H9 (cell line): ENCODE results near the gene C1S. TPM values are rescaled to one million over a fixed set of nuclear protein-coding genes. Genes with fewer than 3 reads are reported as not detected.

Experiments used
- DNase-seq: peaks from one replicate; pipeline ENCODE4 v3.0.0-alpha.2; 2017
- H2AFZ ChIP-seq: one replicate; pipeline ENCODE4 v1.6.1; 2013; ENCODE audit warnings: mild to moderate bottlenecking, low read length, control low read depth, moderate library complexity
- H2AK5ac ChIP-seq: 2 replicates; pipeline ENCODE4 v1.6.1; 2013; ENCODE audit warnings: low read length, control low read depth, mixed read lengths; ENCODE audit not compliant: insufficient read length
- H2BK120ac ChIP-seq: one replicate; pipeline ENCODE4 v1.6.1; 2013; ENCODE audit warnings: low read depth, mild to moderate bottlenecking, low read length, control low read depth, inconsistent platforms; ENCODE audit not compliant: poor library complexity, severe bottlenecking
- H2BK12ac ChIP-seq: 2 replicates; pipeline ENCODE4 v1.6.1; 2013; ENCODE audit warnings: low read length, control low read depth, mixed read lengths, low read depth; ENCODE audit not compliant: insufficient read length
- H2BK15ac ChIP-seq: 2 replicates; pipeline ENCODE4 v1.6.1; 2013; ENCODE audit warnings: low read depth, low read length, control low read depth
- H2BK20ac ChIP-seq: one replicate; pipeline ENCODE4 v1.6.1; 2013; ENCODE audit warnings: low read depth, mild to moderate bottlenecking, low read length, control low read depth, inconsistent platforms; ENCODE audit not compliant: poor library complexity, severe bottlenecking
- H2BK5ac ChIP-seq: 2 replicates; pipeline ENCODE4 v1.6.1; 2013; ENCODE audit warnings: low read length, control low read depth, mixed read lengths; ENCODE audit not compliant: insufficient read length
- H3K14ac ChIP-seq: 2 replicates; pipeline ENCODE4 v1.6.1; 2013; ENCODE audit warnings: low read length, control low read depth; ENCODE audit not compliant: insufficient read depth
- H3K18ac ChIP-seq: 2 replicates; pipeline ENCODE4 v1.6.1; 2013; ENCODE audit warnings: low read depth, mild to moderate bottlenecking, mixed read lengths, low read length, control low read depth; ENCODE audit not compliant: insufficient read length
- H3K23ac ChIP-seq: 2 replicates; pipeline ENCODE4 v1.6.1; 2013; ENCODE audit warnings: low read length, control low read depth, mixed read lengths, low read depth; ENCODE audit not compliant: insufficient read length
- H3K23me2 ChIP-seq: 2 replicates; pipeline ENCODE4 v1.6.1; 2013; ENCODE audit warnings: low read depth, mild to moderate bottlenecking, mixed read lengths, low read length, control low read depth; ENCODE audit not compliant: insufficient read length, poor library complexity, severe bottlenecking
- H3K27ac ChIP-seq: 2 replicates; pipeline ENCODE4 v1.5.1; 2013; ENCODE audit warnings: low read length, control low read depth, mixed read lengths, low read depth; ENCODE audit not compliant: insufficient read length
- H3K27me3 ChIP-seq: 2 replicates; pipeline ENCODE4 v1.6.1; 2013; ENCODE audit warnings: low read length, control low read depth, inconsistent platforms; ENCODE audit not compliant: insufficient read depth
- H3K4ac ChIP-seq: 2 replicates; pipeline ENCODE4 v1.6.1; 2013; ENCODE audit warnings: low read depth, mild to moderate bottlenecking, control low read depth, inconsistent platforms, low read length, moderate library complexity
- H3K4me1 ChIP-seq: 2 replicates; pipeline ENCODE4 v1.6.1; 2013; ENCODE audit warnings: low read length, control low read depth, inconsistent platforms; ENCODE audit not compliant: insufficient read depth
- H3K4me2 ChIP-seq: 2 replicates; pipeline ENCODE4 v1.6.1; 2013; ENCODE audit warnings: low read length, control low read depth, mixed read lengths; ENCODE audit not compliant: insufficient read length, insufficient read depth
- H3K56ac ChIP-seq: 2 replicates; pipeline ENCODE4 v1.6.1; 2013; ENCODE audit warnings: low read depth, mild to moderate bottlenecking, mixed read lengths, low read length, control low read depth; ENCODE audit not compliant: insufficient read length
- H3K79me1 ChIP-seq: 2 replicates; pipeline ENCODE4 v1.6.1; 2013; ENCODE audit warnings: low read depth, mild to moderate bottlenecking, moderate library complexity, low read length, control low read depth, inconsistent platforms; ENCODE audit not compliant: insufficient read depth, poor library complexity, severe bottlenecking
- H3K79me2 ChIP-seq: 2 replicates; pipeline ENCODE4 v1.6.1; 2013; ENCODE audit warnings: low read length, control low read depth, inconsistent platforms; ENCODE audit not compliant: insufficient read depth
- H3K9ac ChIP-seq: 2 replicates; pipeline ENCODE4 v1.6.1; 2013; ENCODE audit warnings: low read length, control low read depth, mixed read lengths; ENCODE audit not compliant: insufficient read length; ENCODE audit errors: extremely low read depth
- H3K9me3 ChIP-seq: one replicate; pipeline ENCODE4 v1.6.1; 2013; ENCODE audit warnings: low read depth, low read length, inconsistent platforms; ENCODE audit not compliant: control insufficient read depth
- H3T11ph ChIP-seq: one replicate; pipeline ENCODE4 v1.6.1; 2013; ENCODE audit warnings: mild to moderate bottlenecking, low read length, control low read depth, inconsistent platforms
- H4K20me1 ChIP-seq: one replicate; pipeline ENCODE4 v1.6.1; 2013; ENCODE audit not compliant: control insufficient read depth, insufficient read length, insufficient read depth
- H4K5ac ChIP-seq: 2 replicates; pipeline ENCODE4 v1.6.1; 2013; ENCODE audit warnings: low read depth, mild to moderate bottlenecking, mixed read lengths, low read length, control low read depth; ENCODE audit not compliant: insufficient read length
- H4K8ac ChIP-seq: replicated peaks from 2 replicates; pipeline ENCODE4 v1.6.1; 2013; ENCODE audit warnings: low read length, control low read depth, mixed read lengths, low read depth; ENCODE audit not compliant: insufficient read length
- H4K91ac ChIP-seq: 2 replicates; pipeline ENCODE4 v1.6.1; 2013; ENCODE audit warnings: low read depth, mild to moderate bottlenecking, moderate library complexity, mixed read lengths, low read length, control low read depth; ENCODE audit not compliant: insufficient read length
- H3K27ac Mint-ChIP-seq, 3 experiments: 2 replicates in 2 of 3; 3 replicates in 1 of 3; pipeline ENCODE4 v1.8.0; 2020 to 2021; ENCODE audit warnings: mixed read lengths in 3 of 3, mild to moderate bottlenecking in 1 of 3, moderate library complexity in 1 of 3
- H3K27me3 Mint-ChIP-seq: 2 replicates; pipeline ENCODE4 v1.8.0; 2021; ENCODE audit warnings: low read depth, mild to moderate bottlenecking, moderate library complexity, mixed read lengths
- H3K36me3 Mint-ChIP-seq, 3 experiments: 2 replicates in 2 of 3; 3 replicates in 1 of 3; pipeline ENCODE4 v1.8.0; 2020 to 2021; ENCODE audit warnings: low read depth in 3 of 3, mixed read lengths in 3 of 3; ENCODE audit not compliant: insufficient read depth in 1 of 3
- H3K4me1 Mint-ChIP-seq, 2 experiments: 2 replicates each; pipeline ENCODE4 v1.8.0; 2020; ENCODE audit warnings: mixed read lengths in 2 of 2
- H3K4me3 Mint-ChIP-seq, 2 experiments: 2 replicates in 1 of 2; 3 replicates in 1 of 2; pipeline ENCODE4 v1.8.0; 2020 to 2021; ENCODE audit warnings: mild to moderate bottlenecking in 2 of 2, mixed read lengths in 2 of 2, moderate library complexity in 1 of 2
- H3K9me3 Mint-ChIP-seq, 2 experiments: 2 replicates in 1 of 2; 3 replicates in 1 of 2; pipeline ENCODE4 v1.8.0; 2020; ENCODE audit warnings: mild to moderate bottlenecking in 2 of 2, mixed read lengths in 2 of 2, moderate library complexity in 1 of 2
- WGBS: extraction: QIAGEN DNeasy Blood & Tissue Kit; methylation state at CpG from one replicate; pipeline ENCODE4 v1.1.7; 2013; ENCODE audit warnings: missing lambda C conversion rate, low lambda C conversion rate, mixed read lengths; ENCODE audit not compliant: insufficient read length; ENCODE audit errors: extremely low coverage; 5-methylcytosine and 5-hydroxymethylcytosine counted together
- total RNA-seq: library from RNA; stranded (reverse); gene quantifications from 2 replicates; pipeline ENCODE4 v1.2.1, GENCODE V29; 2021
- TF ChIP-seq, protein P1 (sequence below): fragments of 200-600 bp; sonication (generic); conservative IDR thresholded peaks from 3 replicates; pipeline ENCODE4 v1.8.0; 2021; ENCODE audit warnings: antibody characterized with exemption, mild to moderate bottlenecking

C1S gene
- total RNA-seq, 1 experiment from 2014 or later = 4.2 TPM

DNA sequence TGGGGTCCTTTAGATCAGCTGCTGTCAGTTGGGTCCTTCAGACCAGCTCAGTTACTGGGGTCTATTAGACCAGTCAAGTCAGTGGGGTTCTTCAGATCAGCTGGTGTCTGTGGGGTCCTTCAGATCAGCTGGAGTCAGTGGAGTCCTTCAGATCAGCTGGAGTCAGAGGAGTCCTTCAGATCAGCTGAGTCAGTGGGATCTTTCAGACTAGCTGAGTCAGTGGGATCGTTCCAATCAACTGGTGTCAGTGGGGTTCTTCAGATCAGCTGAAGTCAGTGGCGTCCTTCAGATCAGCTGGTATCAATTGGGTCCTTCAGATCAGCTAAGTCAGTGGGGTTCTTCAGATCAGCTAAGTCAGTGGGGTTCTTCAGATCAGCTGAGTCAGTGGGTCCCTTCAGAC, 27.5 kb upstream of the C1S start:
- WGBS = no CpG with 5 or more reads among the region's 2 CpGs
- H2AK5ac ChIP-seq = no peak overlapping the region
- H2BK20ac ChIP-seq = no peak overlapping the region
- Mint-ChIP-seq H3K27ac (no peak overlapping the region; a peak in 1 of 7 replicates), H3K4me1 (peaks cover 13 to 14% of the 10 kb centered on the region in 2 experiments), H3K4me3 (no peak overlapping the region), H3K27me3 (peaks cover 3% of the 10 kb centered on the region), H3K9me3 (peaks cover 0 to 3% of the 10 kb centered on the region in 2 experiments; a peak in 1 of 5 replicates), H3K36me3 (no peaks in the 10 kb centered on the region; a peak in 1 of 7 replicates)
- H2BK15ac ChIP-seq = no peak overlapping the region
- no peak overlapping the region for H3K23ac ChIP-seq
- H3K9me3 ChIP-seq = no peaks in the 10 kb centered on the region
- H4K5ac ChIP-seq = no peak overlapping the region
- no peak overlapping the region for H3K18ac ChIP-seq
- H3K79me2 ChIP-seq = no peaks in the 10 kb centered on the region
- no peak overlapping the region for H3K9ac ChIP-seq
- TF ChIP-seq, protein P1, sequence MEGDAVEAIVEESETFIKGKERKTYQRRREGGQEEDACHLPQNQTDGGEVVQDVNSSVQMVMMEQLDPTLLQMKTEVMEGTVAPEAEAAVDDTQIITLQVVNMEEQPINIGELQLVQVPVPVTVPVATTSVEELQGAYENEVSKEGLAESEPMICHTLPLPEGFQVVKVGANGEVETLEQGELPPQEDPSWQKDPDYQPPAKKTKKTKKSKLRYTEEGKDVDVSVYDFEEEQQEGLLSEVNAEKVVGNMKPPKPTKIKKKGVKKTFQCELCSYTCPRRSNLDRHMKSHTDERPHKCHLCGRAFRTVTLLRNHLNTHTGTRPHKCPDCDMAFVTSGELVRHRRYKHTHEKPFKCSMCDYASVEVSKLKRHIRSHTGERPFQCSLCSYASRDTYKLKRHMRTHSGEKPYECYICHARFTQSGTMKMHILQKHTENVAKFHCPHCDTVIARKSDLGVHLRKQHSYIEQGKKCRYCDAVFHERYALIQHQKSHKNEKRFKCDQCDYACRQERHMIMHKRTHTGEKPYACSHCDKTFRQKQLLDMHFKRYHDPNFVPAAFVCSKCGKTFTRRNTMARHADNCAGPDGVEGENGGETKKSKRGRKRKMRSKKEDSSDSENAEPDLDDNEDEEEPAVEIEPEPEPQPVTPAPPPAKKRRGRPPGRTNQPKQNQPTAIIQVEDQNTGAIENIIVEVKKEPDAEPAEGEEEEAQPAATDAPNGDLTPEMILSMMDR = no peak
- H4K8ac ChIP-seq = no peak overlapping the region
- H3T11ph ChIP-seq = no peak overlapping the region
- no peak overlapping the region for H4K91ac ChIP-seq
- H3K27me3 ChIP-seq = no peaks in the 10 kb centered on the region
- no peaks in the 10 kb centered on the region for H4K20me1 ChIP-seq
- H3K56ac ChIP-seq = no peak overlapping the region
- no peak overlapping the region for H2BK120ac ChIP-seq
- H3K14ac ChIP-seq = no peak overlapping the region
- DNase-seq = no peak
- no peak overlapping the region for H3K4me2 ChIP-seq
- H3K4me1 ChIP-seq = peaks cover 3% of the 10 kb centered on the region; the same call in 1 of the 2 replicates
- no peaks in the 10 kb centered on the region for H3K23me2 ChIP-seq
- H2BK12ac ChIP-seq = no peak overlapping the region
- no peak overlapping the region for H2BK5ac ChIP-seq
- H3K27ac ChIP-seq = no peak overlapping the region
- no peak overlapping the region for H2AFZ ChIP-seq
- H3K79me1 ChIP-seq = no peaks in the 10 kb centered on the region
- no peak overlapping the region for H3K4ac ChIP-seq
